Vagina (tissue), 2 donors: ENCODE data around the gene ST6GAL2.

Experiments
- CTCF ChIP-seq, 3 experiments: fragments of 450-650 bp in 2 of 3; fragments of 200-600 bp in 1 of 3; sonication (generic) in 1 of 3; IDR thresholded peaks; one replicate each; pipeline ENCODE4 v1.5.1; 2017 to 2019; ENCODE audit warnings: antibody characterized with exemption in 3 of 3, mild to moderate bottlenecking in 2 of 3, moderate library complexity in 2 of 3
- POLR2AphosphoS5 ChIP-seq, 2 donors: sonication (generic); formaldehyde crosslinking; IDR thresholded peaks; one replicate each; pipeline ENCODE4 v1.9.0; 2017; ENCODE audit warnings: antibody characterized with exemption in 2 of 2, mild to moderate bottlenecking in 2 of 2, low read depth in 1 of 2; ENCODE audit not compliant: insufficient read depth in 1 of 2

GRCh38 chr2:106886916-106887758 is 1.2 kb upstream of the ST6GAL2 start:
- TF ChIP-seq CTCF (IDR thresholded peaks at IDR 0.05) = no peak
- TF ChIP-seq POLR2AphosphoS5 (IDR thresholded peaks at IDR 0.05; ENCODE audit: insufficient read depth in 1 of 2, low read depth in 1 of 2) = peak in 1 of 2 donors; percentile 18
